ENCODE measurements around the gene KRTAP17-1.

KRTAP17-1 gene

DNA sequence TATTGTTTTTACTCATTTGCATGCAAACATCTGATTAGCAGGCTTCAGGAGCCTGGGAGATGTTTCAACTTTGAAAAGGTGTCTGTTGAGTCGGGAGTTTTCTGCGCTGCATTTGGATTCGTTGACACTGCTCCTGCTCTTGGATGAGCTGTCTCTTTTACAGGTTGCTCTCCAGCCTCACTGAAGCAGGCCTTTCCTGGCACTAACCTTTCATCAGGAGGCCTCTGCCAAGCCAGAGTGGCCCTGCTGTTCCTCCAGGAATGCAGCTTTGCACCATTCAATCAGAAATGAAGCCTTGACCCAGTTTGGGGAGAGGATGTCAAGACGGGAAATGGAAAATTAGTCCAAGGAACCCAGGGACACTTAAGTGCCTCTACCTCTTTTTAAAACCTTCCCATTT, 12.5 kb downstream of the KRTAP17-1 start:
- no peaks in the 10 kb centered on the region for H3K36me3 ChIP-seq (ENCODE audit: control insufficient read depth in 2 of 2, insufficient read depth in 1 of 2, low read length in 2 of 2)
- no peak overlapping the region for H3K4me3 ChIP-seq (ENCODE audit: low read depth, low read length)
- no peaks in the 10 kb centered on the region for H3K4me1 ChIP-seq (ENCODE audit: control insufficient read depth, insufficient read depth, low read length)
- no peaks in the 10 kb centered on the region for H3K9me3 ChIP-seq (ENCODE audit: control insufficient read depth, insufficient read depth, low read depth, low read length)
- CTCF ChIA-PET, result interaction anchor here (0.5 to 4.8 kb wide), 3 partner anchors 19 to 496 kb away, joined by 3 to 27 read pairs (median 5); no protein-coding TSS in a partner anchor
- TF ChIP-seq, protein P1, sequence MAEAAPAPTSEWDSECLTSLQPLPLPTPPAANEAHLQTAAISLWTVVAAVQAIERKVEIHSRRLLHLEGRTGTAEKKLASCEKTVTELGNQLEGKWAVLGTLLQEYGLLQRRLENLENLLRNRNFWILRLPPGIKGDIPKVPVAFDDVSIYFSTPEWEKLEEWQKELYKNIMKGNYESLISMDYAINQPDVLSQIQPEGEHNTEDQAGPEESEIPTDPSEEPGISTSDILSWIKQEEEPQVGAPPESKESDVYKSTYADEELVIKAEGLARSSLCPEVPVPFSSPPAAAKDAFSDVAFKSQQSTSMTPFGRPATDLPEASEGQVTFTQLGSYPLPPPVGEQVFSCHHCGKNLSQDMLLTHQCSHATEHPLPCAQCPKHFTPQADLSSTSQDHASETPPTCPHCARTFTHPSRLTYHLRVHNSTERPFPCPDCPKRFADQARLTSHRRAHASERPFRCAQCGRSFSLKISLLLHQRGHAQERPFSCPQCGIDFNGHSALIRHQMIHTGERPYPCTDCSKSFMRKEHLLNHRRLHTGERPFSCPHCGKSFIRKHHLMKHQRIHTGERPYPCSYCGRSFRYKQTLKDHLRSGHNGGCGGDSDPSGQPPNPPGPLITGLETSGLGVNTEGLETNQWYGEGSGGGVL (tag by site-specific recombination; IDR thresholded peaks at IDR 0.05), result no peak
- no peak for TF ChIP-seq ZNF248 (tag by site-specific recombination; IDR thresholded peaks at IDR 0.05)
- TF ChIP-seq, protein P2, sequence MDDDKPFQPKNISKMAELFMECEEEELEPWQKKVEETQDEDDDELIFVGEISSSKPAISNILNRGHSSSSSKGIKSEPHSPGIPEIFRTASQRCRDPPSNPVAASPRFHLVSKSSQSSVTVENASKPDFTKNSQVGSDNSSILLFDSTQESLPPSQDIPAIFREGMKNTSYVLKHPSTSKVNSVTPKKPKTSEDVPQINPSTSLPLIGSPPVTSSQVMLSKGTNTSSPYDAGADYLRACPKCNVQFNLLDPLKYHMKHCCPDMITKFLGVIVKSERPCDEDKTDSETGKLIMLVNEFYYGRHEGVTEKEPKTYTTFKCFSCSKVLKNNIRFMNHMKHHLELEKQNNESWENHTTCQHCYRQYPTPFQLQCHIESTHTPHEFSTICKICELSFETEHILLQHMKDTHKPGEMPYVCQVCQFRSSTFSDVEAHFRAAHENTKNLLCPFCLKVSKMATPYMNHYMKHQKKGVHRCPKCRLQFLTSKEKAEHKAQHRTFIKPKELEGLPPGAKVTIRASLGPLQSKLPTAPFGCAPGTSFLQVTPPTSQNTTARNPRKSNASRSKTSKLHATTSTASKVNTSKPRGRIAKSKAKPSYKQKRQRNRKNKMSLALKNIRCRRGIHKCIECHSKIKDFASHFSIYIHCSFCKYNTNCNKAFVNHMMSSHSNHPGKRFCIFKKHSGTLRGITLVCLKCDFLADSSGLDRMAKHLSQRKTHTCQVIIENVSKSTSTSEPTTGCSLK (tag by site-specific recombination; IDR thresholded peaks at IDR 0.05), result no peak
- no peak for TF ChIP-seq ZNF132 (tag by site-specific recombination; IDR thresholded peaks at IDR 0.05; ENCODE audit: borderline replicate concordance)
- no peak for TF ChIP-seq ZNF791 (tag by site-specific recombination; IDR thresholded peaks at IDR 0.05)
- TF ChIP-seq, protein P3, sequence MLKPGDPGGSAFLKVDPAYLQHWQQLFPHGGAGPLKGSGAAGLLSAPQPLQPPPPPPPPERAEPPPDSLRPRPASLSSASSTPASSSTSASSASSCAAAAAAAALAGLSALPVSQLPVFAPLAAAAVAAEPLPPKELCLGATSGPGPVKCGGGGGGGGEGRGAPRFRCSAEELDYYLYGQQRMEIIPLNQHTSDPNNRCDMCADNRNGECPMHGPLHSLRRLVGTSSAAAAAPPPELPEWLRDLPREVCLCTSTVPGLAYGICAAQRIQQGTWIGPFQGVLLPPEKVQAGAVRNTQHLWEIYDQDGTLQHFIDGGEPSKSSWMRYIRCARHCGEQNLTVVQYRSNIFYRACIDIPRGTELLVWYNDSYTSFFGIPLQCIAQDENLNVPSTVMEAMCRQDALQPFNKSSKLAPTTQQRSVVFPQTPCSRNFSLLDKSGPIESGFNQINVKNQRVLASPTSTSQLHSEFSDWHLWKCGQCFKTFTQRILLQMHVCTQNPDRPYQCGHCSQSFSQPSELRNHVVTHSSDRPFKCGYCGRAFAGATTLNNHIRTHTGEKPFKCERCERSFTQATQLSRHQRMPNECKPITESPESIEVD (tag by site-specific recombination; IDR thresholded peaks at IDR 0.05), result no peak
- POLR2A ChIA-PET, result no interaction called here
- no peak overlapping the region for H3K27ac ChIP-seq (ENCODE audit: extremely low read depth, low read depth, low read length)

DNA sequence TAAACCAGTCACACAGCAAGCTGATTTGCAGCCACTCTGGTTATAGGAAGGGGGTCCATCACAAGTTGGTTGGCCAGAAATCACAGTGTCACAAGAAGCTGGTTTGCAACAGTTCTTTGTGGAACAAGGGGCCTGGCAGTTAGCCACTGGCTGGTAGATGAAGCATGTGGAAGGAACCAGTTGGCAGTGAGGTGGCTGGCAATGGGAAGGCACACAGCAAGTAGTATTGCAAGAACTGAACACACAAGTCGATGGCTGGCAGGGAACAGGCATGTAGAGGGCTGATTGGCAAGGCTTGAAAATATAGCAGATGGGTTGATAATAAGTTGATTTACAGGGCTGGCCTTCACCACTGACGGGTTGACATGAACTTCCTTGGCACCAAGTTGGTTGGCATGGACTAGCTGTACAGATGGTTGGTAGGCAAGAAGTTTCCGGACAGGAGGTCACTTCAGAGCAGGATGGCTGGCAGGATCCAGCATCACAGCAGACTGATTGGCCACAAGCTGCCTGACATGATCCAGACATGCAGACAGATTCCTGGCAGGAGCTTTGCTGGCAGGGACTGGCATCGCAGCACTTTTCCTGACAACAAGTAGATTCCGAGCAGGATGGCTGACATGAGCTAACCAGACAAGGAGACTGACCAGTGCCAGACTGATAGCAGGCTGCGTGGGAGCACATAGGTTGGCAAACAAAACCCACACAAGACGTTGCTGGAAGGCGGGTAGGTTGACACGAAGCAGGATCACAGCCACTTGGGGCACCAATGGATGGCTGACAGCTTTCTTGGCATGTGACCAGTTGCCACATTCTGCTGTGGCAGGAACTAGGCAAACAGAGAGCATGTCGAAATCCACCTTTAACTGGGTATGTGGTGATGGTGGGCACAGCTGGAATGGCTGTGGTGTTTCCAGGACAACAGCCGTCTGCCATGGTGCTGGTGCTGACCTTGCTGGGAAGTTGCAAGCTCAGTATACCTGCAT, 13.3 kb downstream of the KRTAP17-1 start, which contains the start of gene KRTAP29-1:
KRTAP29-1 (minus strand) TSS at position 936 of the 986 bp plus-strand sequence; CDS start at position 936, 0 bp downstream.
- H3K4me1 ChIP-seq (ENCODE audit: control insufficient read depth, insufficient read depth, low read length), result no peaks in the 10 kb centered on the region
- H3K4me3 ChIP-seq (ENCODE audit: low read depth, low read length), result no peak within 1 kb of the TSS
- CTCF ChIA-PET, result interaction anchor here (0.5 to 4.8 kb wide), 4 partner anchors 19 to 371 kb away, joined by 3 to 27 read pairs (median 4); no protein-coding TSS in a partner anchor
- H3K36me3 ChIP-seq (ENCODE audit: control insufficient read depth in 2 of 2, insufficient read depth in 1 of 2, low read length in 2 of 2), result no peaks in the 10 kb centered on the region
- H3K27ac ChIP-seq (ENCODE audit: extremely low read depth, low read depth, low read length), result no peak within 1 kb of the TSS
- TF ChIP-seq ZNF585B (tag by site-specific recombination; IDR thresholded peaks at IDR 0.05) (no peak), ZNF558 (tag by site-specific recombination; IDR thresholded peaks at IDR 0.05) (peak; percentile 85)
- POLR2A ChIA-PET, result no interaction called here
- no peaks in the 10 kb centered on the region for H3K9me3 ChIP-seq (ENCODE audit: control insufficient read depth, insufficient read depth, low read depth, low read length)

DNA sequence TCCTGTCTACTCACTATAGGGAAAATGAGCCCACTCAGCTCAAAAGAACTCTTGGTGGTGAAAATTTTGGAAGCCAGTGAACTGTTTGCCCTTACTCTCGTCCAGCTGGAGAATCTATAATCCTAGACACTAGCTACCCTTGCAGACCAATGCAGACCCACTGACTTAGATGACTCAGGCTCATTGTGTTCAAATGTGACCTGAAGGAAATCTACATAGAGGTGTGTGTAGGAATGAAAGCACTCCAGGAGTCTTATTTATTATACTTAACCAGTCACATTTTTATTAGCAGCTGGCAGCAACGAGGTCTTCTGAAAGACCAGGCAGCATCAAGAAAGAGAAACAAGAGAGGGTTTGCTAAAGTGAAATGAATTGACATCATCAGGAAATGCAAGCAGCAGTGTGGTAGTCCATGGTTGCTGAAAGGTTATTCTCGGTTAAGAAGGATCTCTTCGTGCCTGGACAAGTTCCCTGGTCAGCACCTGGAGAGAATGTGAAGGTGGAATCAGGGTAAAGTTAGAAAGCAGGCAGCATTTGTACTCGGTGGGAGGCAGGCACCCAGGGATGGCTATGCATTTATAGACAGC, 14.2 kb downstream of the KRTAP17-1 start:
- Histone ChIP-seq H3K27ac (ENCODE audit: extremely low read depth, low read depth, low read length) (no peak overlapping the region), H3K4me3 (ENCODE audit: low read depth, low read length) (no peak overlapping the region), H3K36me3 (ENCODE audit: control insufficient read depth in 2 of 2, insufficient read depth in 1 of 2, low read length in 2 of 2) (no peaks in the 10 kb centered on the region), H3K4me1 (ENCODE audit: control insufficient read depth, insufficient read depth, low read length) (no peaks in the 10 kb centered on the region), H3K9me3 (ENCODE audit: control insufficient read depth, insufficient read depth, low read depth, low read length) (no peaks in the 10 kb centered on the region)
- no peak for TF ChIP-seq ZNF169 (tag by site-specific recombination; IDR thresholded peaks at IDR 0.05)
- POLR2A ChIA-PET, result no interaction called here
- CTCF ChIA-PET, result interaction anchor here (0.6 to 4.8 kb wide), 4 partner anchors 8 to 362 kb away, joined by 3 to 27 read pairs (median 4); partner anchors contain the start of gene KRTAP16-1

Measured in HEK293 (cell line).